ENCODE results near the gene RNF13. TPM values are rescaled to one million over a fixed set of nuclear protein-coding genes. Genes with fewer than 3 reads are reported as not detected.
A peak's percentile ranks its signal among the peaks of the same experiment; 100 is the strongest.

The RNF13 gene
- total and polyA plus RNA-seq, 2 donors (not counting 1 experiment from before 2014, with no cell fraction given) = 57.4 to 81.7 TPM

- Histone ChIP-seq H3K9ac (ENCODE audit: insufficient read depth, low read length) (no peak overlapping the region), H3K79me2 (ENCODE audit: control insufficient read depth, insufficient read depth, low read length) (no peaks in the 10 kb centered on the region), H3K4me3 (replicated peaks in 1 of 4; ENCODE audit: control extremely low read depth in 1 of 4, insufficient read depth in 1 of 4, low read depth in 3 of 4, low read length in 4 of 4) (no peak overlapping the region), H4K20me1 (ENCODE audit: control insufficient read depth, extremely low read depth, insufficient read depth, low read length) (no peaks in the 10 kb centered on the region), H3K4me1 (ENCODE audit: control insufficient read depth, extremely low read depth, insufficient read depth, low read length) (peaks cover 9% of the 10 kb centered on the region), H2AFZ (ENCODE audit: low read length) (no peak overlapping the region), H3K27ac (ENCODE audit: insufficient read depth, low read length) (no peak overlapping the region), H3K36me3 (ENCODE audit: control insufficient read depth, insufficient read depth, low read length) (no peaks in the 10 kb centered on the region), H3K27me3 (ENCODE audit: control insufficient read depth, insufficient read depth, low read length) (no peaks in the 10 kb centered on the region), H3K9me3 (ENCODE audit: control insufficient read depth, insufficient read depth, low read depth, low read length) (no peaks in the 10 kb centered on the region), H3K4me2 (ENCODE audit: extremely low read depth, insufficient read depth, low read length) (no peak overlapping the region)
- TF ChIP-seq CTCF (conservative IDR thresholded peaks at IDR 0.05 in 1 of 2, IDR thresholded peaks at IDR 0.05 in 1 of 2; ENCODE audit: low read depth in 1 of 2, low read length in 2 of 2) (no peak), EZH2 (IDR thresholded peaks at IDR 0.05; ENCODE audit: low read length, missing control alignments) (no peak)
- DNase-seq (ENCODE audit: low read depth in 2 of 2) = no peak
Observed at GRCh38 chr3:149781211-149781610, 31.8 kb upstream of the RNF13 start.

- H3K36me3 ChIP-seq (ENCODE audit: control insufficient read depth, insufficient read depth, low read length) = no peaks in the 10 kb centered on the region
- no peak overlapping the region for H3K9ac ChIP-seq (ENCODE audit: insufficient read depth, low read length)
- H3K79me2 ChIP-seq (ENCODE audit: control insufficient read depth, insufficient read depth, low read length) = no peaks in the 10 kb centered on the region
- TF ChIP-seq EZH2 (IDR thresholded peaks at IDR 0.05; ENCODE audit: low read length, missing control alignments) (no peak), CTCF (conservative IDR thresholded peaks at IDR 0.05 in 1 of 2, IDR thresholded peaks at IDR 0.05 in 1 of 2; ENCODE audit: low read depth in 1 of 2, low read length in 2 of 2) (no peak)
- H3K9me3 ChIP-seq (ENCODE audit: control insufficient read depth, insufficient read depth, low read depth, low read length) = no peaks in the 10 kb centered on the region
- no peaks in the 10 kb centered on the region for H4K20me1 ChIP-seq (ENCODE audit: control insufficient read depth, extremely low read depth, insufficient read depth, low read length)
- no peak for DNase-seq (ENCODE audit: low read depth in 2 of 2)
- H3K4me3 ChIP-seq (replicated peaks in 1 of 4; ENCODE audit: control extremely low read depth in 1 of 4, insufficient read depth in 1 of 4, low read depth in 3 of 4, low read length in 4 of 4) = no peak overlapping the region
- H2AFZ ChIP-seq (ENCODE audit: low read length) = no peak overlapping the region
- no peak overlapping the region for H3K27ac ChIP-seq (ENCODE audit: insufficient read depth, low read length)
- H3K4me2 ChIP-seq (ENCODE audit: extremely low read depth, insufficient read depth, low read length) = no peak overlapping the region
- H3K27me3 ChIP-seq (ENCODE audit: control insufficient read depth, insufficient read depth, low read length) = no peaks in the 10 kb centered on the region
- peaks cover 9% of the 10 kb centered on the region for H3K4me1 ChIP-seq (ENCODE audit: control insufficient read depth, extremely low read depth, insufficient read depth, low read length)
Observed at GRCh38 chr3:149781741-149782140, 31.3 kb upstream of the RNF13 start.

GRCh38 chr3:149783576-149783975, 29.4 kb upstream of the RNF13 start:
- H3K79me2 ChIP-seq (ENCODE audit: control insufficient read depth, insufficient read depth, low read length) = no peaks in the 10 kb centered on the region
- H3K4me3 ChIP-seq (replicated peaks in 1 of 4; ENCODE audit: control extremely low read depth in 1 of 4, insufficient read depth in 1 of 4, low read depth in 3 of 4, low read length in 4 of 4) = no peak overlapping the region
- no peak overlapping the region for H3K27ac ChIP-seq (ENCODE audit: insufficient read depth, low read length)
- peak overlapping the region; percentile 8 for H2AFZ ChIP-seq (ENCODE audit: low read length)
- no peaks in the 10 kb centered on the region for H3K36me3 ChIP-seq (ENCODE audit: control insufficient read depth, insufficient read depth, low read length)
- peaks cover 9% of the 10 kb centered on the region for H3K4me1 ChIP-seq (ENCODE audit: control insufficient read depth, extremely low read depth, insufficient read depth, low read length)
- H3K9me3 ChIP-seq (ENCODE audit: control insufficient read depth, insufficient read depth, low read depth, low read length) = no peaks in the 10 kb centered on the region
- no peaks in the 10 kb centered on the region for H4K20me1 ChIP-seq (ENCODE audit: control insufficient read depth, extremely low read depth, insufficient read depth, low read length)
- peak; percentile 17 to 91 for DNase-seq (ENCODE audit: low read depth in 2 of 2)
- TF ChIP-seq CTCF (conservative IDR thresholded peaks at IDR 0.05 in 1 of 2, IDR thresholded peaks at IDR 0.05 in 1 of 2; ENCODE audit: low read depth in 1 of 2, low read length in 2 of 2) (no peak), EZH2 (IDR thresholded peaks at IDR 0.05; ENCODE audit: low read length, missing control alignments) (no peak)
- no peak overlapping the region for H3K9ac ChIP-seq (ENCODE audit: insufficient read depth, low read length)
- H3K27me3 ChIP-seq (ENCODE audit: control insufficient read depth, insufficient read depth, low read length) = no peaks in the 10 kb centered on the region
- peak overlapping the region; percentile 60 for H3K4me2 ChIP-seq (ENCODE audit: extremely low read depth, insufficient read depth, low read length)

Data from fibroblast of lung (primary cell).